ENCODE measurements around the gene MBIP. TPM values are rescaled to one million over a fixed set of nuclear protein-coding genes. Genes with fewer than 3 reads are reported as not detected.
A peak's percentile ranks its signal among the peaks of the same experiment; 100 is the strongest.

Gene MBIP
- total RNA-seq, 1 donor from 2014 or later: 119 TPM

- no peak for TF ChIP-seq CTCF (IDR thresholded peaks at IDR 0.05)
- no peaks in the 10 kb centered on the region for H3K9me3 ChIP-seq
- H3K36me3 ChIP-seq: no peaks in the 10 kb centered on the region
- no peaks in the 10 kb centered on the region for H3K4me1 ChIP-seq
- H3K27ac ChIP-seq: no peak overlapping the region
- no peaks in the 10 kb centered on the region for H3K27me3 ChIP-seq
- intact Hi-C loops (cut with DNase I): no loop called here
- ATAC-seq: no peak
- no peak overlapping the region for H3K4me3 ChIP-seq
- DNase-seq: no peak
Measured at GRCh38 chr14:36284971-36285595, 35.4 kb downstream of the MBIP start.

- ATAC-seq (peak; percentile 26), DNase-seq (no peak)
- no peaks in the 10 kb centered on the region for H3K4me1 ChIP-seq
- no peak overlapping the region for H3K4me3 ChIP-seq
- peaks cover 4% of the 10 kb centered on the region for H3K27me3 ChIP-seq
- intact Hi-C loops (cut with DNase I): no loop called here
- H3K36me3 ChIP-seq: no peaks in the 10 kb centered on the region
- TF ChIP-seq CTCF (IDR thresholded peaks at IDR 0.05): no peak
- no peaks in the 10 kb centered on the region for H3K9me3 ChIP-seq
- no peak overlapping the region for H3K27ac ChIP-seq
Measured at GRCh38 chr14:36281309-36281708, 39.1 kb downstream of the MBIP start.

GRCh38 chr14:36279306-36280190 lies 40.9 kb downstream of the MBIP start:
- H3K9me3 ChIP-seq: no peaks in the 10 kb centered on the region

GRCh38 chr14:36275741-36276140 lies 44.7 kb downstream of the MBIP start:
- H3K4me3 ChIP-seq: no peak overlapping the region
- no peaks in the 10 kb centered on the region for H3K36me3 ChIP-seq
- intact Hi-C loops (cut with DNase I): no loop called here
- peaks cover 24% of the 10 kb centered on the region for H3K27me3 ChIP-seq
- no peak for ATAC-seq
- H3K4me1 ChIP-seq: peaks cover 11% of the 10 kb centered on the region
- H3K9me3 ChIP-seq: no peaks in the 10 kb centered on the region
- TF ChIP-seq CTCF (IDR thresholded peaks at IDR 0.05): no peak
- no peak overlapping the region for H3K27ac ChIP-seq
- DNase-seq: no peak

More at GRCh38 chr14:36279306-36280190, 40.9 kb downstream of the MBIP start:
- no peaks in the 10 kb centered on the region for H3K4me1 ChIP-seq
- H3K36me3 ChIP-seq: no peaks in the 10 kb centered on the region
- no peak overlapping the region for H3K27ac ChIP-seq
- no peak for TF ChIP-seq CTCF (IDR thresholded peaks at IDR 0.05)
- H3K27me3 ChIP-seq: peaks cover 8% of the 10 kb centered on the region
- no peak overlapping the region for H3K4me3 ChIP-seq
- intact Hi-C loops (cut with DNase I): no loop called here
- DNase-seq (no peak), ATAC-seq (no peak)

GRCh38 chr14:36271939-36272907 lies 48.2 kb downstream of the MBIP start:
- no peak for TF ChIP-seq CTCF (IDR thresholded peaks at IDR 0.05)
- peaks cover 11% of the 10 kb centered on the region for H3K4me1 ChIP-seq
- H3K27ac ChIP-seq: peak overlapping the region; percentile 33
- no peaks in the 10 kb centered on the region for H3K9me3 ChIP-seq
- no peaks in the 10 kb centered on the region for H3K36me3 ChIP-seq
- H3K27me3 ChIP-seq: peaks cover 20% of the 10 kb centered on the region
- DNase-seq (peak; percentile 70), ATAC-seq (peak; percentile 60)
- intact Hi-C loops (cut with DNase I): no loop called here
- peak overlapping the region; percentile 47 for H3K4me3 ChIP-seq

All from upper lobe of right lung (tissue), 1 donor.